ENCODE measurements around the gene DDR2. TPM values are rescaled to one million over a fixed set of nuclear protein-coding genes. Genes with fewer than 3 reads are reported as not detected.
"Not testable (repeated sequence)": the region's sequence is repeated elsewhere in the genome, so short reads cannot be mapped to it uniquely, and the experiment has no call there.

Gene DDR2
- total and polyA plus RNA-seq, 8 donors, result 28.5 to 47.9 (median 45.0) TPM

DNA sequence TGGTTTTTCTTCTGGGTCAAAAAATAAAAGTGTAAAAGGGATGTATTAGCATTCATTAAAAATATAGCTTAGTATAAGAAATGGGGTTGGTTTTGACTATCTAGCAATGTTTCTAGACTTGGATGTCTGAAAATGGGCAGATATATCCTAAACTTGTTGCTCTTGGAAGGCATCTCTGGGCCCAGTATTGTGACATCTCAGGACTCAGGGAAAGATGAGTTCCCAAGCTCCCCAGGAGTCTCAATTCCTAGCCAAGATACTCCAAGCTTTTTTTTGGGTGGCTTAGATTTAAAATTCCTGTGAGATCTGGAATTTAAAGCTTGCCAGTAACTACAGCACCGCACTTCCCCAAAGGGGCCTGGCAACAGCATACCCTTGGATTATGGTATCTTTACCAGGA is 146.8 kb downstream of the DDR2 start:
- intact Hi-C loops (cut with DNase I), result no loop called here
- DNase-seq (no peak), ATAC-seq (no peak)
- H3K4me3 ChIP-seq, result no peak overlapping the region
- H3K27ac ChIP-seq, result no peak overlapping the region
- peaks cover 0 to 7% of the 10 kb centered on the region in 2 donors for H3K36me3 ChIP-seq
- no peaks in the 10 kb centered on the region for H3K27me3 ChIP-seq
- TF ChIP-seq CTCF (IDR thresholded peaks at IDR 0.05), result no peak
- no peaks in the 10 kb centered on the region for H3K9me3 ChIP-seq
- H3K4me1 ChIP-seq, result no peaks in the 10 kb centered on the region

DNA sequence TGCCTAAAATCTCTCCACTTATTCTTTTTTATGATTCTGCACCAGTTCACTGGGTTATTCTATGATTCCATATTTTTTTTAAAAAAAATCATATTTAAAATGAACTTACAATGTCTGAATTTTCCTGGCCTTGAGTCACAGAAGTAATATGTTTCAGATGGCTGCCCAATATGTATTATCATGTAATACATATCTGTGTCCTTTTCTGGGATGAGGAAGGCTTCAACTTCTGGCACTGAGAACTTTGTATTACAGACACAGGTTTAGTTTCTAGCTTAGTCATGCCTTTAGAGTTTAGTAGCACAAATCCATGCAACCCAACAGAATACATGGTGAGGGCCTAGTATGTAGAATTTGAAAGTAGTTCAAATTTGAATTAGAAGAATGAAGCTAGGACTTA is 150.4 kb downstream of the DDR2 start:
- DNase-seq, result no peak
- Histone ChIP-seq H3K4me3 (no peak overlapping the region), H3K27me3 (no peaks in the 10 kb centered on the region), H3K9me3 (no peaks in the 10 kb centered on the region), H3K27ac (no peak overlapping the region), H3K4me1 (no peaks in the 10 kb centered on the region), H3K36me3 (peaks cover 0 to 7% of the 10 kb centered on the region in 2 donors)
- no peak for TF ChIP-seq CTCF (IDR thresholded peaks at IDR 0.05)
- no peak for ATAC-seq
- intact Hi-C loops (cut with DNase I), result no loop called here

DNA sequence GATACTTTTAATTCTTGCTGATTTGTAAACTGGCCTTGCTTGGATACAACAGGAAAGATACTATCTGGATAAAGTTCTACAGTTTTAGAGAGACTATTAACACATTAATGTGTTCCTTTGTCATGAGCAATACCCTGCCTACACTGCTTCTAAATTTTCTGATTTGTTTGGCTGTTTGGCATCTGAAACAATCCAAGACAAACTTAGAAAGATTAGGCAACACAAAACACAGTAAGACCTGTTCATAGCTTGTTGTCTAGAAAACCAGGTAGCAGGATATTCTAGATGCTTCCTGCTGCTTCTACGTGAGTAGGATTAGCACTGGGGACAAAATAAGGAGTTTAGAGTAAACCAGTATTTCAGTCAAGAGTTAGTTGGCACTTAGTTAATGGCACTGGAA is 152.7 kb downstream of the DDR2 start:
- H3K9me3 ChIP-seq; ATAC-seq; H3K27ac ChIP-seq; H3K27me3 ChIP-seq; H3K4me1 ChIP-seq; H3K36me3 ChIP-seq; intact Hi-C loops (cut with DNase I); DNase-seq; H3K4me3 ChIP-seq: not testable (repeated sequence)

GRCh38 chr1:162788783-162789182 is 156.5 kb downstream of the DDR2 start:
- H3K4me1 ChIP-seq; H3K36me3 ChIP-seq; H3K9me3 ChIP-seq; H3K27ac ChIP-seq; H3K27me3 ChIP-seq; intact Hi-C loops (cut with DNase I); ATAC-seq; H3K4me3 ChIP-seq: not testable (repeated sequence)
- peak in 1 of 4 donors; percentile 39 for DNase-seq

- DNase-seq, result peak; percentile 28 to 91 (median 72)
- H3K4me3 ChIP-seq, result peak within 1 kb of the TSS; percentile 27 to 48
- H3K9me3 ChIP-seq; H3K36me3 ChIP-seq; H3K4me1 ChIP-seq; intact Hi-C loops (cut with DNase I); H3K27me3 ChIP-seq: not testable (repeated sequence)
- peak within 1 kb of the TSS; percentile 75 to 87 for H3K27ac ChIP-seq
- peak; percentile 99 for ATAC-seq
These were observed 158.2 kb downstream of the DDR2 start, which contains the start of gene HSD17B7 for GRCh38 chr1:162790303-162790984. Gene HSD17B7 (plus strand): TSS chr1:162790702. CDS start chr1:162790801, 99 bp downstream.

DNA sequence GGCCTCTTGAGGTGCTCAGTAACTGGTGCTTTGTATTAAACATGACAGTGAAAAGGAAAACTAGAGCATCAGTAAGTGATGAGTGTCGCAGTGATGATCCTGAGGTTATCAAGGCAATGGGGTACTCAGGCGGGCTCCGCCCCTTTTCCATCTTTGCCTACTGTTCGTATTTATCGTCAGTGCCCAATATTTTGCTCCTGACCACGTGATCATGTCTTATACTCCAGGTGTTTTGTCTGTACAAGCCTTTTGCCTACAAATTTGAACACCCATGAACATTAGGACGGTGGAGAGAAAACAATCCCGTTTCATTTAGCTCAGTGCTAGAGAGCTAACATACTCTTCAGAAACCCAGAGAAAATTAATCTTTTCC is 158.7 kb downstream of the DDR2 start:
- Histone ChIP-seq H3K4me3 (peak overlapping the region; percentile 27 to 48), H3K27ac (peak overlapping the region; percentile 65 to 75)
- DNase-seq, result peak in 2 of 4 donors; percentile 5 to 6
- intact Hi-C loops (cut with DNase I); H3K36me3 ChIP-seq; H3K27me3 ChIP-seq; H3K4me1 ChIP-seq; H3K9me3 ChIP-seq: not testable (repeated sequence)
- peak; percentile 61 for ATAC-seq

- H3K4me3 ChIP-seq; ATAC-seq; H3K9me3 ChIP-seq; DNase-seq; intact Hi-C loops (cut with DNase I); H3K27ac ChIP-seq; H3K4me1 ChIP-seq; H3K27me3 ChIP-seq: not testable (repeated sequence)
- peaks cover 0 to 15% of the 10 kb centered on the region in 2 donors for H3K36me3 ChIP-seq
These were observed 162.0 kb downstream of the DDR2 start for GRCh38 chr1:162794284-162794683.

GRCh38 chr1:162796617-162797279 is 164.5 kb downstream of the DDR2 start:
- H3K4me3 ChIP-seq; H3K4me1 ChIP-seq; H3K9me3 ChIP-seq; H3K27me3 ChIP-seq; DNase-seq; intact Hi-C loops (cut with DNase I); H3K27ac ChIP-seq: not testable (repeated sequence)
- H3K36me3 ChIP-seq, result peaks cover 0 to 35% of the 10 kb centered on the region in 2 donors
- peak; percentile 12 for ATAC-seq
